NCI-H1048 (cell line): ENCODE data around the gene TLNRD1.
A peak's percentile ranks its signal among the peaks of the same experiment; 100 is the strongest.
"Not testable (repeated sequence)": the region's sequence is repeated elsewhere in the genome, so short reads cannot be mapped to it uniquely, and the experiment has no call there.

Source experiments
- DNase-seq: peaks from one replicate; lab custom pipeline; 2025; lab: John Stamatoyannopoulos, UW

TLNRD1 gene

DNA sequence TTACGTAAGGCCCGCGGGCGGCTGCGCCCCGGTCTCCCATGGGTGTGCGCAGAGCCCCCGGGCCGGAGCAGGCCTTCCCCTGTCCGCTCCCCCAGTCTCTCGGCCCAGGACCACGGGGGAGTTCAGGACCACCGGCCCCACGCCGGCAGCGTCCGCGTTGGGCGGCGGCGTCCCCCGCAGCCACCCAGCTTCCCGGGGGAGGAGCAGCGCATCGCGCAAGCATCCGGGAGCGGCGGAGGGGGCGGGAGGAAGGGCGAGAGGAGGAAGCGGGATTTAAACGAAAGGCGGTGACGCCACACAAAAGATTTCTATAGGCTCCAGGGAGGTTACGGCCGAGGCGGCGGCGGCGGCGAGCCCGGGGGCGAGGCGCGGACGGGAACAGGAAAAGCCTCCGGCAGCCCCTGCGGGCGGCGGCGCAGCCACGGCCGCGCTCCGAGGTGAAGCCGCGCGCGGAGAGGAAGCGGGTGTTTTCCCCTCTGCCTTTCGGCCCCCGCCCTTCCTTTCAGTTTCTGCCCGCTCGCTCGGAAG lies at the start of gene TLNRD1:
TSS of gene TLNRD1 (plus strand) at position 300 of the 528 bp plus-strand sequence. CDS start 1,349 bp downstream, outside the sequence.
- peak; percentile 46 for DNase-seq

GRCh38 chr15:80951941-80952340 lies 48.8 kb upstream of the TLNRD1 start:
- no peak for DNase-seq

DNA sequence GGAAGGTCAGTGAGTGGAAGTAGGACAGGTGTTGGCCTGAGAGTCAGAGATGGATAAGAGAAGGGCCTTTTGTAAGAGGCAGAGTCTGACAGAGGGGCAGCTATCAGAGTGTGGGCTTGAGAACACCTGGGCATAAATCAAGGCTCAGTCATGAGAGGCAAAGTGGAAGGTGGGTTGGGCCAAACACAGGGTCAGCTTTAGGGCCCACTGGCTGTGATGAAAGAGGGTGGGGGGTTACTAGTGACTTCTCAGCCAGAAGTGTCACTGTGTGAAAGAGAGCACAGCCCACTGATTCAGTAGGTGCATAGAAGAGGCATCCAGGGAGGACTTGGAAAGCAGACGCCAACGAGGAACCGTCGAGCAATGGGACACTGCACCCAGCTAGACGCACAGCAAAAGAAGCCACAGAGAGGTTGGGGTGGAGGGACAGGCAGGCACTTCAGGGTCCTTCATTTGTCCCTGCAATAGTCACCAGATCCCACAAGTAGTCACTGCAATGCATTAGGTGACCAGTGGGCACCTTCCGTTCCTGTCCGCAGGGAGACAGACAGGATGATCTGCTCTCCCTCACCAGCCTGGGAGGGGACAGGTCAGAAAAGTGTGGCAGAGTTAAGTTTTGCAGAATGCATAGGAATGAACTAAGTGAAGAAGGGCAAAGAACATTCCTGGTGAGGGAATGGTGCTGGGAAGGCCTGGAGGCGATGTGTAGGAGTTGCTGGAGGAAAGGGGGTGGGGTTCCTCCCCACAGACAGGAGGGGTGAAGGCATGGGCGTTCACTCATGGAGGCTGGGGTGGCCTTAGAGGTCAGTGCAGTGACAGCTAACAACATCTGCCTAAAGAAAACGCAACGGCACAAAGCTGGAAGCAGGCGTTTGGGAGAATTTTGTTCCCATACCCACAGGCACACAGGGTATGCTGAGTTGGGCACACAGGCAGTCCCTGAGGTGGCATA lies 47.4 kb upstream of the TLNRD1 start:
- no peak for DNase-seq

GRCh38 chr15:80953953-80954778 lies 46.6 kb upstream of the TLNRD1 start:
- no peak for DNase-seq

GRCh38 chr15:80955571-80956452 lies 44.9 kb upstream of the TLNRD1 start:
- DNase-seq, result not testable (repeated sequence)

DNA sequence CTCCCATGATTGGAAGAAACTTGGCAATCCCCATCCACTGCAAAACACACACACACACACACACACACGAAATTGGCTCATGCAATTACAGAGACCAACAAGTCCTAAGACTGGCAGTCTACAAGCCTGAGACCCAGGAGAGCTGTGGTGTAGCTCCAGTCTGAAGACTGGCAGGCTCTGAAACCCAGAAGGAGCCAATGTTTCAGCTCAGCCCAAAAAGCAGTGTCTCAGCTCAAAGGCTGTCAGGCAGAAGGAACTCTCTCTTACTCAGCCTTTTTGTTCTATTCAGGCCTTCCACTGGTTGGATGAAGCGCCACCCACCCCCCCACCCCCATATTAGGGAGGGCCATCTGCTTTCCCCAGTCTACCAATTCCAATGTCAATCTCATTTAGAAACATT lies 43.2 kb upstream of the TLNRD1 start:
- DNase-seq, result no peak

- no peak for DNase-seq
Measured at GRCh38 chr15:80957976-80958375, 42.7 kb upstream of the TLNRD1 start.

GRCh38 chr15:80958818-80959495 lies 41.8 kb upstream of the TLNRD1 start:
- no peak for DNase-seq

- DNase-seq, result not testable (repeated sequence)
Measured at GRCh38 chr15:80965454-80965853, 35.3 kb upstream of the TLNRD1 start.

- DNase-seq, result no peak
Measured at GRCh38 chr15:80966431-80967197, 34.1 kb upstream of the TLNRD1 start.

DNA sequence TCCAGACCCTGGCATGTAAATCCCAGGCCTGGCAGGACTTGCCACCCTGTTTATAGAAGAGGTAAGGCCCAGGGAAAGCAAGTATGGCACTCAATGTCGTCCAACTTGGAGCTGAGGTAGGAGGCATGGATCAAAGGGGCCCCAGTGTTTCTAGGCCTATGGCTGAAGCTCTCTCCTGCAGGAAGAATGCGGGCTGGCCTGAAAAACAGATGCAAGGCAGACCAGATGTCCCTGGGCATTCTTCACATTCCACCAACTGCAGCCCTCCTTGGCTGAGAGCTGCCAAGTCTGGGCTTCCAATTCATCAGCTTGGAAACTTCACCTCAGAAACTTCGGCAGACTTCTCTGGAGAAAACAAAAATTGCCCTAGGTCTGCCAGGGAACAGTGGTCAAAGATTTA lies 33.3 kb upstream of the TLNRD1 start:
- no peak for DNase-seq

DNA sequence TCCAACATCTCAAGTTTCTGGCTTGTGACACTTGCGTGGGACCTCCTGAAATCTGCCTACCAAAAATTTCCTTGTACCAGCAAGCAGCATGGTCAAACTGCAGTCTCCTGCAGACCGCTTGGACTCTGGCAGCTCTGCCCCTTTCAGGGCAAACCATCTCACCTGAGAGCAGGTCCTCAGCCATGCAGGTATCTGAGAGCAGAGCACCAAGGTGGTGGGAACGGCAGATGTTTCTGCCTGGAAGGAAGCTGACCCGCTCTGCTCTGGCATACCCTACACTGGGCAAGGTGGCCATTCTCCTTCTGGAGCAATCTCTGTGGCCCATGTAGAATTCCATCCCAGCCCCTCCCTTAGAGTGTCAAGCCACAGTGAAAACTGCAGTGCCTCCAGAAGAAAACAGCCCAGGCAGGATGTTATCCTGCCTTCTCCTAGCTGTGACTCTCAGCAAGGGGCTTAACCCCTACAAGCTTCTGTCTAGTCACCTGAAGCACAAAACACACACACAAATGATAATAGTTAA lies 32.7 kb upstream of the TLNRD1 start:
- DNase-seq, result no peak

DNA sequence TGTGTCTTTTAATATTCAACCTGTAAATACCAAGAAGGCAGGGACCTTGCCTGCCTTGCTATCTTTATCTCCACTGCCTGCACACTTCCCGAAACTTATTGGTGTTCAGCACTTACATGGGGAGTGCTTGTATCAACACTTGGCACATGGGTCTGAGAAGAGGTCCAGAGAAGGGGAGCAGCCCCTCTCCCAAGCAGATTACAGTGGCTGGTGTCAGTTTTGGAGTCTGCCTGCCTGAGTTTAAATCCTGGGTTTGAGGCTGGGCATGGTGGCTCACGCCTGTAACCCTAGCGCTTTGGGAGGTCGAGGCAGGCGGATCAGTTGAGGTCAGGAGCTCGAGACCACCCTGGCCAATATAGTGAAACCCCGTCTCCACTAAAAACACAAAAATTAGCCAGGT lies 31.4 kb upstream of the TLNRD1 start:
- no peak for DNase-seq

DNA sequence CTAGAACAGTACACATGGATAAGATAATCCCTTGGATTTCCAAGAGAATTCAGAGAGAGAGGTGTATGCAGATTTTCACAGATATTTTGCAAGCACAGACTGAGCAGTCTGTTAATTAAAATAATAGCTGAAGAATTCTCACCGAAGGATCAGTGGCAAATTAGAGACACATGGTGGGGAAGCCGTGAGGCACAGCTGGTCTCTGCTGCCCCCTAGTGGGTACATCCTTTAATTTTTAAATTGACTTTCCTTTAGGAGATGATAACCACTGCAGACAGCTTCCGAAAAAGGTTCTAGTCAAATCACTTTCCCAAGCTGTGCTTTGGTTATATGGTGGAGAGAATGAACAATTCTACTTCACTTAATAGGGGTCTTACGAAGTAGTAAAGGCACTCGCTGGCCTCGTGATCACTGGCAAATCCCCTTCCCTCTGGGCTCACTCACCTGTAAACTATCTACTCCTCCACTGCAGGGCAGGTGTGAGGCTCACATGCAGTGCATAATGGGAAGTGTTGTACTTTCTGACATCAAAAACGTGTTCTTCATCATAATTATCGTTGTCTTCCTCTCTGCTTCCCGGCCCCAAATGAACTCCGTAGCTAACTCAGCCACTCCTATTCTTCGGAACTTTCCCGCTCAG lies 30.6 kb upstream of the TLNRD1 start:
- DNase-seq, result peak; percentile 46

- no peak for DNase-seq
Measured at GRCh38 chr15:80970658-80971057, 30.1 kb upstream of the TLNRD1 start.

DNA sequence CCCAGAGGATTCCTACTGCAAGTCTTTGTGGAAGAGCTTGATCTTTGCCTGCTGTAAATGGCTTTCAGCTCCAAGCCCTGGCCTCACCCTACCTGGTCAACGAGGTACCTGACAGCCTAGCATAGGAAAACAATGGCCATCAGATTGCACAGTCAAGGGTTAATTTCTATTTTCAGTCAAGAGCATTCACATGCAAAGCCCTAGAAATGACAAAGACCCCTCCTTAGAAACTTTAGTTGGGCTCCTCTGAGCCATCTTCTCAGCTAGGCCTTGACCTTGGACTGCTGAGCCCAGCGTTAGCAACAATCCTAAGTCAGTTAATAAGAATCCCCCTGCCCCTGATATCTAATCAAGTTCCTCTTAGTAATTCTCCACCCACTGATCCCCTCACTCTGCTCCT lies 29.6 kb upstream of the TLNRD1 start:
- no peak for DNase-seq

- no peak for DNase-seq
Measured at GRCh38 chr15:80972276-80972675, 28.4 kb upstream of the TLNRD1 start.

GRCh38 chr15:80974914-80975313 lies 25.8 kb upstream of the TLNRD1 start:
- DNase-seq, result no peak

GRCh38 chr15:80976851-80977250 lies 23.9 kb upstream of the TLNRD1 start:
- DNase-seq, result no peak
